Measurements from ENCODE around the gene CHP2. TPM values are rescaled to one million over a fixed set of nuclear protein-coding genes. Genes with fewer than 3 reads are reported as not detected.
A peak's percentile ranks its signal among the peaks of the same experiment; 100 is the strongest.

The CHP2 gene
- total RNA-seq, 1 experiment from 2014 or later = 2.1 TPM

- H3K27me3 Mint-ChIP-seq (ENCODE audit: low read depth) = peaks cover 2% of the 10 kb centered on the region
- TF ChIP-seq ZNF416 (CRISPR knock-in tag; IDR thresholded peaks at IDR 0.05) (no peak), NFE2L1 (CRISPR knock-in tag; IDR thresholded peaks at IDR 0.05) (no peak), CBFB (CRISPR knock-in tag; IDR thresholded peaks at IDR 0.05; ENCODE audit: low read depth) (no peak), JUN (CRISPR knock-in tag; IDR thresholded peaks at IDR 0.05) (no peak), TP53 (CRISPR knock-in tag; IDR thresholded peaks at IDR 0.05) (no peak), ESRRA (CRISPR knock-in tag; IDR thresholded peaks at IDR 0.05; ENCODE audit: borderline replicate concordance) (no peak), GTF2I (CRISPR knock-in tag; conservative IDR thresholded peaks at IDR 0.05) (no peak), ZNF232 (CRISPR knock-in tag; IDR thresholded peaks at IDR 0.05) (no peak), USF2 (CRISPR knock-in tag; IDR thresholded peaks at IDR 0.05) (no peak), MAX (CRISPR knock-in tag; IDR thresholded peaks at IDR 0.05) (no peak)
- no peak for ATAC-seq
- H3K36me3 Mint-ChIP-seq = no peaks in the 10 kb centered on the region; the same call in 1 of the 2 replicates
- CTCF ChIA-PET = interaction anchor here (0.6 to 4.6 kb wide), 32 partner anchors 10 to 701 kb away, joined by 3 to 65 read pairs (median 4); partner anchors contain the start of genes CHP2, PLK1 and PRKCB
- no peak overlapping the region for H3K27ac Mint-ChIP-seq
- peaks cover 4% of the 10 kb centered on the region; the same call in 1 of the 2 replicates for H3K4me1 Mint-ChIP-seq
- H3K4me3 Mint-ChIP-seq = no peak overlapping the region
- no peak for DNase-seq (ENCODE audit: low spot score)
- H3K9me3 Mint-ChIP-seq = peaks cover 1% of the 10 kb centered on the region; the same call in 1 of the 2 replicates
- POLR2A ChIA-PET = no interaction called here
These were observed 48.0 kb downstream of the CHP2 start for GRCh38 chr16:23802776-23803175.

- DNase-seq (ENCODE audit: low spot score) = peak; percentile 75
- ATAC-seq = peak; percentile 97
- Mint-ChIP-seq H3K27me3 (ENCODE audit: low read depth) (no peaks in the 10 kb centered on the region; the same call in 1 of the 2 replicates), H3K4me3 (no peak overlapping the region), H3K27ac (no peak overlapping the region), H3K4me1 (peaks cover 4% of the 10 kb centered on the region; the same call in 1 of the 2 replicates), H3K9me3 (no peaks in the 10 kb centered on the region), H3K36me3 (no peaks in the 10 kb centered on the region)
- ChIA-PET POLR2A (no interaction called here), CTCF (interaction anchor here (0.6 to 4.6 kb wide), 35 partner anchors 11 to 701 kb away, joined by 3 to 65 read pairs (median 4); partner anchors contain the start of genes CHP2, PLK1 and PRKCB)
- TF ChIP-seq, protein P1, sequence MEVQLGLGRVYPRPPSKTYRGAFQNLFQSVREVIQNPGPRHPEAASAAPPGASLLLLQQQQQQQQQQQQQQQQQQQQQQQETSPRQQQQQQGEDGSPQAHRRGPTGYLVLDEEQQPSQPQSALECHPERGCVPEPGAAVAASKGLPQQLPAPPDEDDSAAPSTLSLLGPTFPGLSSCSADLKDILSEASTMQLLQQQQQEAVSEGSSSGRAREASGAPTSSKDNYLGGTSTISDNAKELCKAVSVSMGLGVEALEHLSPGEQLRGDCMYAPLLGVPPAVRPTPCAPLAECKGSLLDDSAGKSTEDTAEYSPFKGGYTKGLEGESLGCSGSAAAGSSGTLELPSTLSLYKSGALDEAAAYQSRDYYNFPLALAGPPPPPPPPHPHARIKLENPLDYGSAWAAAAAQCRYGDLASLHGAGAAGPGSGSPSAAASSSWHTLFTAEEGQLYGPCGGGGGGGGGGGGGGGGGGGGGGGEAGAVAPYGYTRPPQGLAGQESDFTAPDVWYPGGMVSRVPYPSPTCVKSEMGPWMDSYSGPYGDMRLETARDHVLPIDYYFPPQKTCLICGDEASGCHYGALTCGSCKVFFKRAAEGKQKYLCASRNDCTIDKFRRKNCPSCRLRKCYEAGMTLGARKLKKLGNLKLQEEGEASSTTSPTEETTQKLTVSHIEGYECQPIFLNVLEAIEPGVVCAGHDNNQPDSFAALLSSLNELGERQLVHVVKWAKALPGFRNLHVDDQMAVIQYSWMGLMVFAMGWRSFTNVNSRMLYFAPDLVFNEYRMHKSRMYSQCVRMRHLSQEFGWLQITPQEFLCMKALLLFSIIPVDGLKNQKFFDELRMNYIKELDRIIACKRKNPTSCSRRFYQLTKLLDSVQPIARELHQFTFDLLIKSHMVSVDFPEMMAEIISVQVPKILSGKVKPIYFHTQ (CRISPR knock-in tag; IDR thresholded peaks at IDR 0.05) = no peak
- no peak for TF ChIP-seq CBFB (CRISPR knock-in tag; IDR thresholded peaks at IDR 0.05; ENCODE audit: low read depth)
- TF ChIP-seq GRHL2 (CRISPR knock-in tag; IDR thresholded peaks at IDR 0.05; ENCODE audit: insufficient replicate concordance, severe bottlenecking) = no peak
- TF ChIP-seq, protein P2, sequence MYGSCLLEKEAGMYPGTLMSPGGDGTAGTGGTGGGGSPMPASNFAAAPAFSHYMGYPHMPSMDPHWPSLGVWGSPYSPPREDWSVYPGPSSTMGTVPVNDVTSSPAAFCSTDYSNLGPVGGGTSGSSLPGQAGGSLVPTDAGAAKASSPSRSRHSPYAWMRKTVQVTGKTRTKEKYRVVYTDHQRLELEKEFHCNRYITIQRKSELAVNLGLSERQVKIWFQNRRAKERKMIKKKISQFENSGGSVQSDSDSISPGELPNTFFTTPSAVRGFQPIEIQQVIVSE (CRISPR knock-in tag; IDR thresholded peaks at IDR 0.05; ENCODE audit: borderline replicate concordance) = no peak
- no peak for TF ChIP-seq MAX (CRISPR knock-in tag; IDR thresholded peaks at IDR 0.05)
- TF ChIP-seq, protein P3, sequence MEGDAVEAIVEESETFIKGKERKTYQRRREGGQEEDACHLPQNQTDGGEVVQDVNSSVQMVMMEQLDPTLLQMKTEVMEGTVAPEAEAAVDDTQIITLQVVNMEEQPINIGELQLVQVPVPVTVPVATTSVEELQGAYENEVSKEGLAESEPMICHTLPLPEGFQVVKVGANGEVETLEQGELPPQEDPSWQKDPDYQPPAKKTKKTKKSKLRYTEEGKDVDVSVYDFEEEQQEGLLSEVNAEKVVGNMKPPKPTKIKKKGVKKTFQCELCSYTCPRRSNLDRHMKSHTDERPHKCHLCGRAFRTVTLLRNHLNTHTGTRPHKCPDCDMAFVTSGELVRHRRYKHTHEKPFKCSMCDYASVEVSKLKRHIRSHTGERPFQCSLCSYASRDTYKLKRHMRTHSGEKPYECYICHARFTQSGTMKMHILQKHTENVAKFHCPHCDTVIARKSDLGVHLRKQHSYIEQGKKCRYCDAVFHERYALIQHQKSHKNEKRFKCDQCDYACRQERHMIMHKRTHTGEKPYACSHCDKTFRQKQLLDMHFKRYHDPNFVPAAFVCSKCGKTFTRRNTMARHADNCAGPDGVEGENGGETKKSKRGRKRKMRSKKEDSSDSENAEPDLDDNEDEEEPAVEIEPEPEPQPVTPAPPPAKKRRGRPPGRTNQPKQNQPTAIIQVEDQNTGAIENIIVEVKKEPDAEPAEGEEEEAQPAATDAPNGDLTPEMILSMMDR (IDR thresholded peaks at IDR 0.05) = peak; percentile 25; the same call in 1 of the 2 replicates
- no peak for TF ChIP-seq ZBTB43 (CRISPR knock-in tag; IDR thresholded peaks at IDR 0.05)
These were observed 48.8 kb downstream of the CHP2 start for GRCh38 chr16:23803591-23804123.
